ENCODE data around the gene PPP1R3D. TPM values are rescaled to one million over a fixed set of nuclear protein-coding genes. Genes with fewer than 3 reads are reported as not detected.

Gene PPP1R3D
- total and polyA plus RNA-seq, 2 donors = 8.0 to 8.5 TPM

- Histone ChIP-seq H3K36me3 (ENCODE audit: insufficient read depth) (no peaks in the 10 kb centered on the region), H3K4me3 (ENCODE audit: low read depth, low read length) (peak overlapping the region; percentile 70), H3K4me1 (ENCODE audit: insufficient read depth) (peaks cover 2% of the 10 kb centered on the region), H3K27ac (ENCODE audit: low read depth) (peak overlapping the region; percentile 80)
- no peak for DNase-seq (ENCODE audit: extremely low spot score)
- 0% methylated on average over 4 of the region's 4 CpGs for WGBS
Measured at GRCh38 chr20:59940956-59941294, 820 bp upstream of the PPP1R3D start.

DNA sequence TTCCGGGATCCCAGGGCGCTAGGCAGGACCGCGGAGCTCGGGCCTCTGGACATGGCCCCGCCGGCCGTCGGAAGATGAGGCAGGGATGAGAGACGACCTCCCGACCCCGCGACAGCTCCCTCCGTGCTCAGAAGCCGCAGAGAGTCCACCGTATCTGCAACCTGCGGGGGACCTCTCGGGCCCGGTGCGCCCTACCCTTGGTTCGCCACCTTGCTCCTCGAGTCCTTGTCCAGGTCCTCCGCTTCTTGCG lies 301 bp downstream of the PPP1R3D start:
- H3K27ac ChIP-seq (ENCODE audit: low read depth) = peak overlapping the region; percentile 89
- H3K4me3 ChIP-seq (ENCODE audit: low read depth, low read length) = peak overlapping the region; percentile 70
- no peaks in the 10 kb centered on the region for H3K36me3 ChIP-seq (ENCODE audit: insufficient read depth)
- peaks cover 2% of the 10 kb centered on the region for H3K4me1 ChIP-seq (ENCODE audit: insufficient read depth)
- no peak for DNase-seq (ENCODE audit: extremely low spot score)
- WGBS = under 1% methylated on average over 24 of the region's 24 CpGs

DNA sequence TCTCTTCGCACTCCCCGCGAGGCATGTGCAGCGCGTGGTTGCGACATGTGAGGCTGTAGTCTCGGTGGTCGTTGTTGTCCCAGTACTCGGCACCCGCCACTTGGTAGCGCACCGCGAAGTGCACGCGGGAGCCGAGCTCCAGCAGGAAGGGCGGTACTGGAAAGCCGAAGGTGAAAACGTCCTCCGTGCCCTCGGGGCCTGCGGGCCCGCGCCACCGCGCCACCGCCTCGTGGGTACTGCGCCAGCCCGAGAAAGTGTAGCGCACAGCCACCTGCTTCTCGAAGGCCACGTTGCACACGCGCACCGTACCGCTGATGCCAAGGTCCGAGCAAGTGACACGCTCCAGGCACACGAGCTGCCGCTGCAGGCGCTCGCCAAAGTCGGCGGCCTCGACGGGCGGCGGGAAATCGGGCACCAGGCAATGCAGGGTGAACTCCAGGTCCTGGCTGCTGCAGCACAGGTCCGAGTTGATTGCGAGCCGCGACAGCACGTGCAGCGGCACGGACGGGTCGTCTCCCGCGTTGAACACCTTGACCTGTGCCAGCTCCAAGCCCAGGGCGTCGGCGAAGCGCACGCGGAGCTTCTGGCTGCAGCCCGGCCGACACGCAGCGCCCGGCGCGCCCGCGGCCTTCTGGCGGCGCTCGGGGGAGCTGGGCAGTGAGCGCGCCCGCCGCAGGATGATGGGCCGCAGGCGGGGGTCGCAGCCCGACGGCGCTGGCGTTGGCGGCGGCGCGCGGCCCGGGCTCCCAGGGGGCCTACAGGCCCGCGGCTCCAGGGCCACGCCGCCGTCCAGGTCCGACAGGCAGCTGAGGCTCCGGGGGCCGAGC lies 840 bp downstream of the PPP1R3D start:
- DNase-seq (ENCODE audit: extremely low spot score) = no peak

GRCh38 chr20:59938696-59939051 lies 1.4 kb downstream of the PPP1R3D start:
- Histone ChIP-seq H3K36me3 (ENCODE audit: insufficient read depth) (no peaks in the 10 kb centered on the region), H3K4me1 (ENCODE audit: insufficient read depth) (peaks cover 2% of the 10 kb centered on the region), H3K4me3 (ENCODE audit: low read depth, low read length) (no peak overlapping the region), H3K27ac (ENCODE audit: low read depth) (no peak overlapping the region)
- WGBS = 78% methylated on average over 7 of the region's 7 CpGs
- DNase-seq (ENCODE audit: extremely low spot score) = no peak

More for the DNA sequence above, 840 bp downstream of the PPP1R3D start:
- 41% methylated on average over 104 of the region's 104 CpGs for WGBS
- Histone ChIP-seq H3K36me3 (ENCODE audit: insufficient read depth) (no peaks in the 10 kb centered on the region), H3K4me1 (ENCODE audit: insufficient read depth) (peaks cover 2% of the 10 kb centered on the region), H3K4me3 (ENCODE audit: low read depth, low read length) (peak overlapping the region; percentile 70), H3K27ac (ENCODE audit: low read depth) (peak overlapping the region; percentile 89)

DNA sequence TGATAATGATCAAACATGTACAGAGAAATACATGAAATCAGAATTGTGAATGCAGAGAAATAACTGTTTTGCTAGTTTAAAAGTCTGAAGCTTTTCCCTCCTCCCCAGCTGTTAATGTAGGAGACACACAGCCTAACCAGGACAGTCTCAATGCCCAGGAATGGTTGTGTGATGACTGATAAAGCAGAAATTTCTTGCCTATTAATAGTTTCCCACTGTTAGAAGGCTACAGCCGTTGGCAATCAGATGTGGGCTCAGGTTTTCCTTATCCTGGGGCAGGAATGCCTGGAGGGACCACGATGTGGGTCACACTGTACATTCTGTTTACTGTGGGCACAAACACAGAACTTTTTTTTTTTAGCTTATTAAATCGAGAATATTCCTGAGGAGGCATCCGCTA lies 1.9 kb downstream of the PPP1R3D start:
- Histone ChIP-seq H3K4me3 (ENCODE audit: low read depth, low read length) (no peak overlapping the region), H3K4me1 (ENCODE audit: insufficient read depth) (peaks cover 2% of the 10 kb centered on the region), H3K36me3 (ENCODE audit: insufficient read depth) (no peaks in the 10 kb centered on the region), H3K27ac (ENCODE audit: low read depth) (no peak overlapping the region)
- no peak for DNase-seq (ENCODE audit: extremely low spot score)
- WGBS = 55% methylated on average over 4 of the region's 4 CpGs

DNA sequence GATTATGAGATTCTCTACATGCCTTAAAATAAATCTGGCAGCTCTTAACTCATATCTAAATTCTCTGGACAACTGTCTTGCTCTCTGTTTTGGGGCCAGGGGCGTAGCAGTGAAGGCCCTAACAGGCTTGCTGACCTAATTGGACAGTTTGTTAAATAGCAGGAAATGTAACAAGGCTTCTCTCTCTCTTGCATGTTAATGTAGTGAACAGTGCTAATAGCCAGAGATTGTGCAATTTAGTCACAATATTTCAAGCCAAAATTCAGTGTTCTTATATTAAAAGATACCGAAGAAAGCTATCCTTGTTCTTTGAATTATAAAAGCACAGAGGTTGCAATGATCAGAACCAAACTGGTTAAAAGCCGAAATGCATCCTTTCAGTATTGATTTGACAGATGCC lies 3.0 kb downstream of the PPP1R3D start:
- no peak overlapping the region for H3K27ac ChIP-seq (ENCODE audit: low read depth)
- 75% methylated on average over 3 of the region's 3 CpGs for WGBS

GRCh38 chr20:59936409-59936808 lies 3.7 kb downstream of the PPP1R3D start:
- no peak overlapping the region for H3K4me3 ChIP-seq (ENCODE audit: low read depth, low read length)
- 67% methylated on average over 4 of the region's 4 CpGs for WGBS
- DNase-seq (ENCODE audit: extremely low spot score) = no peak
- no peaks in the 10 kb centered on the region for H3K36me3 ChIP-seq (ENCODE audit: insufficient read depth)
- no peak overlapping the region for H3K27ac ChIP-seq (ENCODE audit: low read depth)
- H3K4me1 ChIP-seq (ENCODE audit: insufficient read depth) = peaks cover 2% of the 10 kb centered on the region

More for the DNA sequence above, 3.0 kb downstream of the PPP1R3D start:
- Histone ChIP-seq H3K4me3 (ENCODE audit: low read depth, low read length) (no peak overlapping the region), H3K4me1 (ENCODE audit: insufficient read depth) (peaks cover 2% of the 10 kb centered on the region), H3K36me3 (ENCODE audit: insufficient read depth) (no peaks in the 10 kb centered on the region)
- no peak for DNase-seq (ENCODE audit: extremely low spot score)

GRCh38 chr20:59935457-59936185 lies 4.5 kb downstream of the PPP1R3D start:
- Histone ChIP-seq H3K4me1 (ENCODE audit: insufficient read depth) (peaks cover 2% of the 10 kb centered on the region), H3K4me3 (ENCODE audit: low read depth, low read length) (no peak overlapping the region), H3K36me3 (ENCODE audit: insufficient read depth) (no peaks in the 10 kb centered on the region), H3K27ac (ENCODE audit: low read depth) (no peak overlapping the region)
- 88% methylated on average over 8 of the region's 8 CpGs for WGBS
- DNase-seq (ENCODE audit: extremely low spot score) = no peak

DNA sequence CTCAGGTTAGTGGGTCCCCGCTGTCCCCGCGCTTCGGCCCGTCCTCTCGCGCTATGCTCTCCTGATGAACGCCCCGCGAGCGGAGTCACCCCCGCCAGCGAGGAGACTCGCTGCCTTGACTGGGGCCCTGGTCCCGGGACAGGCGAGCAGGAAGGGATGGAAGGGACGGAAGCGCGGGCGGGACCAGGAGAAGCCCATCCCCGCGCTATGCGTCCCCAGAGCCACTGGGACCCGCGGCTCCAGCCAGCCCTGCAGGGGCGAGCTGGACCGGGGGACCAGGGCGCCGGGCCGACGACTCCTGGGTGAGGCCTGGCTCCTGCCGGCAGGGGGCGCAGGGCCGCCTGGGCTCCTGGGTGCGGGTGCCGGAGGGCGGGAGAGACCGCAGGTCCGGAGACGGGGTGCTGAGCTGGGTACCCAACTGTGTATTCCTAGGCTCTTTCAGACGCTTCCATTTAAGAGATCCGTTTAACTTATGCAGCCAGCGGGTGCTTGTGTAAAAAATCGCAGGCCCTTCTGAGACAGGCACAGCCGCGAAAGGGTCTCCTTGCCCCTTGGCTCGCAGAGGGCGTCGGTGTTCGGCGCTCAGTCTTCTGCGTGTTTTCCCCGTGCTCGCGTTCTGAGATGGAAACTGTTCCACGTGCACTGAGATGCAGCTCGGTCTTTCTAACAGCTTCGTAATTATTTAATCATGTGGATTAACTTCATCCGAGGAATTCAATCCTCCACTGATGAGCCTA lies 6.1 kb downstream of the PPP1R3D start:
- peaks cover 2% of the 10 kb centered on the region for H3K4me1 ChIP-seq (ENCODE audit: insufficient read depth)
- H3K4me3 ChIP-seq (ENCODE audit: low read depth, low read length) = peak overlapping the region; percentile 57
- no peak for DNase-seq (ENCODE audit: extremely low spot score)
- no peak overlapping the region for H3K27ac ChIP-seq (ENCODE audit: low read depth)
- 4% methylated on average over 59 of the region's 59 CpGs for WGBS
- H3K36me3 ChIP-seq (ENCODE audit: insufficient read depth) = no peaks in the 10 kb centered on the region

- no peak within 1 kb of the TSS for H3K27ac ChIP-seq (ENCODE audit: low read depth)
- H3K4me3 ChIP-seq (ENCODE audit: low read depth, low read length) = peak within 1 kb of the TSS; percentile 57
- H3K4me1 ChIP-seq (ENCODE audit: insufficient read depth) = no peaks in the 10 kb centered on the region
- 33% methylated on average over 65 of the region's 65 CpGs for WGBS
- DNase-seq (ENCODE audit: extremely low spot score) = no peak
- H3K36me3 ChIP-seq (ENCODE audit: insufficient read depth) = no peaks in the 10 kb centered on the region
Measured at GRCh38 chr20:59933296-59933848, 6.7 kb downstream of the PPP1R3D start, which contains the start of gene SYCP2. TSS of gene SYCP2 (minus strand) at chr20:59933637. CDS start at chr20:59922413, 11,224 bp downstream.

DNA sequence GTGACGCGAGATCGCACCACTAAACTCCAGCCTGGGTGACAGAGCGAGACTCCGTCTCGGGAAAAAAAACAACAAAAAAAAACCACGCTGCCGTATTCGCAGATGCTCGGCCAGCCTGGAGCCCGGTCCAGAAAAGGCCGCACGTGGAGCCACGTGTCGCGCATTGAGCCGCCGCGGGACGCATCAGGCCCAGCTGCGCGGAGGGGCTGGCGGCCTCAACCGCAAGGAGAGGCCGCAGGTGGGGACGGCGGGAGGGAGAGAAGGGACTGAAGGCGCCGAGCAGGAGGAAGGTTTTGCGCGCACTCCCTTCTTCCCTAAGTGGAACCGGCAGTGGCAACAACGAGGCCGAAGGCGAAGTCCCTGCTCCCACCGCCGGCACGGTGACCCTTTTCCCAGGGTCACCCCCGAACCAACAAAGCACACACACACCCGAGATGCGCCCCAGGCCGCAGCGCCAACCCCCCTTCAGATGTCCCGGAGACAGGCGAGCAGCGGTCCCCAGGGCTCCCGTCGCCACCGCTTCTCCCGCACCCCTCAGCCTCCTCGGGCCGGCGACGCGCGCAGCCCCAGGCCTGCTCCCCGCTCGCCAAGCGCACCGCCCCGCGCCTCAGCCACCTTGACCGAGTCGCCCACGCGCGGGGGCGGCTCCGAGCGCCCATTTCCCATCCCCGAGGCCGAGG lies 7.3 kb downstream of the PPP1R3D start:
- Histone ChIP-seq H3K4me3 (ENCODE audit: low read depth, low read length) (peak overlapping the region; percentile 57), H3K4me1 (ENCODE audit: insufficient read depth) (no peaks in the 10 kb centered on the region), H3K36me3 (ENCODE audit: insufficient read depth) (no peaks in the 10 kb centered on the region), H3K27ac (ENCODE audit: low read depth) (no peak overlapping the region)
- no peak for DNase-seq (ENCODE audit: extremely low spot score)
- WGBS = 83% methylated on average over 72 of the region's 72 CpGs

DNA sequence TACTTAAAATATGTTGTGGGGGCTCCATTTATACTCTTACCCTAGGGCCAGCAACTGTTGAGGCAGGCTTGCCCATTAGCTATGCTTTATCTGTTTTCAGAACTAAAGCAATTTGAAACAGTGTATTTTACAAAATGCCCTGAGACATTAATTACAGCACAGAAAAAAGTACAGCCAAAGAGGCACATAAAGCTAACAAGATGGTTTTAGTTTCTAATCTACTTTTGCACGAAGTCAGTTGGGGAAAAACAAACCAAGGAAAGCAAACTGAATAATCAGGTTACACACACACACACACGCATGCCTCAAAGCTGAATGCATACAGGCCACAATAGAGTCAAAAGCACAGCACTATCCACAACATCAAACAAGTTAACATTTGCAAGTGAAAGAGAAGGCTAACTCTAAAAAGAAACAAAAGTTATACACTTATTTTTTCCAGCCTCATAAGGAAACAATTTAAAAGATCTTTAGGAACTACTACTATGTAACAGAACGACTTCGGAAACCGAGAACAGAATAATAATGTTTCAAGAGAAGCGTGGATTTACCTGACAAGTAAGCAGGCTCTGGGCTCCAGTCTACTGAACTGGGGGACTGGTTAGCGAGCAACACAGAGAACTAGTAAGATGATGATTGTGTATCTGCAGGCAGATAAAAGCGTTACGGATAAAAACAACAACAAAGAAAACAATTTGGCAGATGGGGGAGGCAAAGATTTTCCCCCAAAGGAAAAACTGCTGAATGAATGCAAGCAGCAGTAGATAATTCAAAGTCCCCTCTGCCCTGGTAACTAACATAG lies 8.4 kb downstream of the PPP1R3D start:
- no peak overlapping the region for H3K27ac ChIP-seq (ENCODE audit: low read depth)
- WGBS = 86% methylated on average over 9 of the region's 9 CpGs
- no peaks in the 10 kb centered on the region for H3K36me3 ChIP-seq (ENCODE audit: insufficient read depth)
- H3K4me3 ChIP-seq (ENCODE audit: low read depth, low read length) = no peak overlapping the region
- DNase-seq (ENCODE audit: extremely low spot score) = no peak
- no peaks in the 10 kb centered on the region for H3K4me1 ChIP-seq (ENCODE audit: insufficient read depth)

DNA sequence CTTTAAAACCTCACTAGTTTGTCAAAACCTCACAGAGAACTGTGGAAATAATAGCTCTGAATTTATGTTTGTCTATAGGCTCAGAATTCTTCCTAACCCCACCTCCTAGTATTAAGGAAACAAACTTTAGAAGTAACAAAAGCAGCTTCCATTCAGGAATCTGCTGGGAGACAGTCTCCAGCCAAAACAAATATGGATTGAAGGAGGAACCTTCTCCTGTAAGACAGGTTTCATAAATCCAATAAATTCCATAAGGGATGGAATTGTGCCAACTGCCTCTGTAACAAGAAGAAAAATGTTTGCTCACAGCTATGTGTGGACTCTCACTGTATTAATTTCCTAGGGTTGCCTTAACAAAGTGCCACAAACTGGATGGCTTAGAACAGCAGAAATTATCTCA lies 14.2 kb downstream of the PPP1R3D start:
- no peak for DNase-seq (ENCODE audit: extremely low spot score)
- Histone ChIP-seq H3K27ac (ENCODE audit: low read depth) (no peak overlapping the region), H3K4me3 (ENCODE audit: low read depth, low read length) (no peak overlapping the region), H3K36me3 (ENCODE audit: insufficient read depth) (no peaks in the 10 kb centered on the region), H3K4me1 (ENCODE audit: insufficient read depth) (no peaks in the 10 kb centered on the region)

All from urinary bladder (tissue), 4 donors.